ENCODE data around the gene CWC27.

GRCh38 chr5:64968591-64969110, 199.9 kb downstream of the CWC27 start:
- TF ChIP-seq SPI1 (IDR thresholded peaks at IDR 0.05; ENCODE audit: low read depth, low read length) (no peak), POLR2A (IDR thresholded peaks at IDR 0.05; ENCODE audit: low read depth, low read length) (no peak), POLR2AphosphoS5 (IDR thresholded peaks at IDR 0.05; ENCODE audit: low read depth, low read length) (no peak), TAF1 (IDR thresholded peaks at IDR 0.05; ENCODE audit: low read depth, low read length) (no peak), POU2F2 (IDR thresholded peaks at IDR 0.05; ENCODE audit: low read depth, low read length) (no peak)
